ENCODE data around the gene BRPF1. TPM values are rescaled to one million over a fixed set of nuclear protein-coding genes. Genes with fewer than 3 reads are reported as not detected.

Gene BRPF1
- polyA plus RNA-seq, 2 donors = 6.1 to 8.9 TPM

- Histone ChIP-seq H3K27me3 (ENCODE audit: control insufficient read depth in 1 of 2, insufficient read depth in 2 of 2, low read length in 2 of 2) (no peaks in the 10 kb centered on the region), H3K27ac (ENCODE audit: low read depth in 2 of 2, low read length in 1 of 2) (no peak overlapping the region), H3K4me3 (ENCODE audit: low read depth in 1 of 2, low read length in 2 of 2) (no peak overlapping the region), H3K9me3 (ENCODE audit: control insufficient read depth in 2 of 2, insufficient read depth in 1 of 2, low read depth in 1 of 2, low read length in 1 of 2) (no peaks in the 10 kb centered on the region), H3K36me3 (ENCODE audit: control insufficient read depth in 2 of 2, insufficient read depth in 2 of 2, low read length in 1 of 2) (peaks cover 4 to 18% of the 10 kb centered on the region in 2 donors), H3K4me1 (ENCODE audit: control insufficient read depth in 2 of 2, insufficient read depth in 2 of 2, low read length in 1 of 2) (no peaks in the 10 kb centered on the region)
- WGBS, 2 donors = 63 to 67% methylated on average over 3 of the region's 3 CpGs
Measured at GRCh38 chr3:9781978-9782603, 50.6 kb downstream of the BRPF1 start.

- WGBS, 2 donors = 34 to 37% methylated on average over 3 of the region's 3 CpGs
- Histone ChIP-seq H3K4me1 (ENCODE audit: control insufficient read depth in 2 of 2, insufficient read depth in 2 of 2, low read length in 1 of 2) (no peaks in the 10 kb centered on the region), H3K27ac (ENCODE audit: low read depth in 2 of 2, low read length in 1 of 2) (no peak overlapping the region), H3K9me3 (ENCODE audit: control insufficient read depth in 2 of 2, insufficient read depth in 1 of 2, low read depth in 1 of 2, low read length in 1 of 2) (no peaks in the 10 kb centered on the region), H3K27me3 (ENCODE audit: control insufficient read depth in 1 of 2, insufficient read depth in 2 of 2, low read length in 2 of 2) (no peaks in the 10 kb centered on the region), H3K4me3 (ENCODE audit: low read depth in 1 of 2, low read length in 2 of 2) (no peak overlapping the region), H3K36me3 (ENCODE audit: control insufficient read depth in 2 of 2, insufficient read depth in 2 of 2, low read length in 1 of 2) (peaks cover 4 to 20% of the 10 kb centered on the region in 2 donors)
Measured at GRCh38 chr3:9782770-9783169, 51.2 kb downstream of the BRPF1 start.

- WGBS, 2 donors = 92 to 94% methylated on average over 14 of the region's 14 CpGs
- Histone ChIP-seq H3K27me3 (ENCODE audit: control insufficient read depth in 1 of 2, insufficient read depth in 2 of 2, low read length in 2 of 2) (no peaks in the 10 kb centered on the region), H3K36me3 (ENCODE audit: control insufficient read depth in 2 of 2, insufficient read depth in 2 of 2, low read length in 1 of 2) (peaks cover 4 to 21% of the 10 kb centered on the region in 2 donors), H3K4me1 (ENCODE audit: control insufficient read depth in 2 of 2, insufficient read depth in 2 of 2, low read length in 1 of 2) (no peaks in the 10 kb centered on the region), H3K27ac (ENCODE audit: low read depth in 2 of 2, low read length in 1 of 2) (no peak overlapping the region), H3K4me3 (ENCODE audit: low read depth in 1 of 2, low read length in 2 of 2) (no peak overlapping the region), H3K9me3 (ENCODE audit: control insufficient read depth in 2 of 2, insufficient read depth in 1 of 2, low read depth in 1 of 2, low read length in 1 of 2) (no peaks in the 10 kb centered on the region)
Measured at GRCh38 chr3:9783954-9784353, 52.4 kb downstream of the BRPF1 start.

- H3K4me3 ChIP-seq (ENCODE audit: low read depth in 1 of 2, low read length in 2 of 2) = no peak overlapping the region
- WGBS, 2 donors = 93 to 95% methylated on average over 4 of the region's 4 CpGs
- peaks cover 11 to 29% of the 10 kb centered on the region in 2 donors for H3K36me3 ChIP-seq (ENCODE audit: control insufficient read depth in 2 of 2, insufficient read depth in 2 of 2, low read length in 1 of 2)
- no peaks in the 10 kb centered on the region for H3K4me1 ChIP-seq (ENCODE audit: control insufficient read depth in 2 of 2, insufficient read depth in 2 of 2, low read length in 1 of 2)
- no peaks in the 10 kb centered on the region for H3K27me3 ChIP-seq (ENCODE audit: control insufficient read depth in 1 of 2, insufficient read depth in 2 of 2, low read length in 2 of 2)
- H3K27ac ChIP-seq (ENCODE audit: low read depth in 2 of 2, low read length in 1 of 2) = no peak overlapping the region
- no peaks in the 10 kb centered on the region for H3K9me3 ChIP-seq (ENCODE audit: control insufficient read depth in 2 of 2, insufficient read depth in 1 of 2, low read depth in 1 of 2, low read length in 1 of 2)
Measured at GRCh38 chr3:9784965-9785364, 53.4 kb downstream of the BRPF1 start.

GRCh38 chr3:9785602-9786001 lies 54.1 kb downstream of the BRPF1 start:
- Histone ChIP-seq H3K4me3 (ENCODE audit: low read depth in 1 of 2, low read length in 2 of 2) (no peak overlapping the region), H3K9me3 (ENCODE audit: control insufficient read depth in 2 of 2, insufficient read depth in 1 of 2, low read depth in 1 of 2, low read length in 1 of 2) (no peaks in the 10 kb centered on the region), H3K4me1 (ENCODE audit: control insufficient read depth in 2 of 2, insufficient read depth in 2 of 2, low read length in 1 of 2) (no peaks in the 10 kb centered on the region), H3K27ac (ENCODE audit: low read depth in 2 of 2, low read length in 1 of 2) (no peak overlapping the region), H3K27me3 (ENCODE audit: control insufficient read depth in 1 of 2, insufficient read depth in 2 of 2, low read length in 2 of 2) (no peaks in the 10 kb centered on the region), H3K36me3 (ENCODE audit: control insufficient read depth in 2 of 2, insufficient read depth in 2 of 2, low read length in 1 of 2) (peaks cover 11 to 23% of the 10 kb centered on the region in 2 donors)
- WGBS, 2 donors = 82 to 84% methylated on average over 7 of the region's 7 CpGs

GRCh38 chr3:9786209-9786739 lies 54.7 kb downstream of the BRPF1 start:
- 95 to 97% methylated on average over 7 of the region's 7 CpGs for WGBS, 2 donors
- Histone ChIP-seq H3K4me3 (ENCODE audit: low read depth in 1 of 2, low read length in 2 of 2) (no peak overlapping the region), H3K36me3 (ENCODE audit: control insufficient read depth in 2 of 2, insufficient read depth in 2 of 2, low read length in 1 of 2) (peaks cover 11 to 23% of the 10 kb centered on the region in 2 donors)

GRCh38 chr3:9786825-9787669 lies 55.5 kb downstream of the BRPF1 start:
- no peak overlapping the region for H3K4me3 ChIP-seq (ENCODE audit: low read depth in 1 of 2, low read length in 2 of 2)
- 85 to 86% methylated on average over 13 of the region's 13 CpGs for WGBS, 2 donors
- no peaks in the 10 kb centered on the region for H3K9me3 ChIP-seq (ENCODE audit: control insufficient read depth in 2 of 2, insufficient read depth in 1 of 2, low read depth in 1 of 2, low read length in 1 of 2)
- H3K4me1 ChIP-seq (ENCODE audit: control insufficient read depth in 2 of 2, insufficient read depth in 2 of 2, low read length in 1 of 2) = peaks cover 6 to 7% of the 10 kb centered on the region in 2 donors
- H3K27me3 ChIP-seq (ENCODE audit: control insufficient read depth in 1 of 2, insufficient read depth in 2 of 2, low read length in 2 of 2) = no peaks in the 10 kb centered on the region
- H3K27ac ChIP-seq (ENCODE audit: low read depth in 2 of 2, low read length in 1 of 2) = no peak overlapping the region
- H3K36me3 ChIP-seq (ENCODE audit: control insufficient read depth in 2 of 2, insufficient read depth in 2 of 2, low read length in 1 of 2) = peaks cover 11 to 23% of the 10 kb centered on the region in 2 donors

More at GRCh38 chr3:9786209-9786739, 54.7 kb downstream of the BRPF1 start:
- no peaks in the 10 kb centered on the region for H3K27me3 ChIP-seq (ENCODE audit: control insufficient read depth in 1 of 2, insufficient read depth in 2 of 2, low read length in 2 of 2)
- no peak overlapping the region for H3K27ac ChIP-seq (ENCODE audit: low read depth in 2 of 2, low read length in 1 of 2)
- peaks cover 2 to 4% of the 10 kb centered on the region in 2 donors for H3K4me1 ChIP-seq (ENCODE audit: control insufficient read depth in 2 of 2, insufficient read depth in 2 of 2, low read length in 1 of 2)
- H3K9me3 ChIP-seq (ENCODE audit: control insufficient read depth in 2 of 2, insufficient read depth in 1 of 2, low read depth in 1 of 2, low read length in 1 of 2) = no peaks in the 10 kb centered on the region

GRCh38 chr3:9787714-9788113 lies 56.2 kb downstream of the BRPF1 start:
- no peak overlapping the region for H3K27ac ChIP-seq (ENCODE audit: low read depth in 2 of 2, low read length in 1 of 2)
- no peak overlapping the region for H3K4me3 ChIP-seq (ENCODE audit: low read depth in 1 of 2, low read length in 2 of 2)
- no peaks in the 10 kb centered on the region for H3K27me3 ChIP-seq (ENCODE audit: control insufficient read depth in 1 of 2, insufficient read depth in 2 of 2, low read length in 2 of 2)
- H3K36me3 ChIP-seq (ENCODE audit: control insufficient read depth in 2 of 2, insufficient read depth in 2 of 2, low read length in 1 of 2) = peaks cover 11 to 23% of the 10 kb centered on the region in 2 donors
- peaks cover 6 to 7% of the 10 kb centered on the region in 2 donors for H3K4me1 ChIP-seq (ENCODE audit: control insufficient read depth in 2 of 2, insufficient read depth in 2 of 2, low read length in 1 of 2)
- H3K9me3 ChIP-seq (ENCODE audit: control insufficient read depth in 2 of 2, insufficient read depth in 1 of 2, low read depth in 1 of 2, low read length in 1 of 2) = no peaks in the 10 kb centered on the region
- 83 to 85% methylated on average over 6 of the region's 6 CpGs for WGBS, 2 donors

- Histone ChIP-seq H3K27me3 (ENCODE audit: control insufficient read depth in 1 of 2, insufficient read depth in 2 of 2, low read length in 2 of 2) (no peaks in the 10 kb centered on the region), H3K4me3 (ENCODE audit: low read depth in 1 of 2, low read length in 2 of 2) (no peak overlapping the region), H3K9me3 (ENCODE audit: control insufficient read depth in 2 of 2, insufficient read depth in 1 of 2, low read depth in 1 of 2, low read length in 1 of 2) (no peaks in the 10 kb centered on the region), H3K27ac (ENCODE audit: low read depth in 2 of 2, low read length in 1 of 2) (no peak overlapping the region), H3K36me3 (ENCODE audit: control insufficient read depth in 2 of 2, insufficient read depth in 2 of 2, low read length in 1 of 2) (peaks cover 11 to 17% of the 10 kb centered on the region in 2 donors), H3K4me1 (ENCODE audit: control insufficient read depth in 2 of 2, insufficient read depth in 2 of 2, low read length in 1 of 2) (peaks cover 6 to 7% of the 10 kb centered on the region in 2 donors)
- WGBS, 2 donors = 91 to 92% methylated on average over 11 of the region's 11 CpGs
Measured at GRCh38 chr3:9791127-9791526, 59.6 kb downstream of the BRPF1 start.
